Skeletal muscle tissue (tissue), 4 donors: ENCODE data around the gene CDRT4. TPM values are rescaled to one million over a fixed set of nuclear protein-coding genes. Genes with fewer than 3 reads are reported as not detected.

Source experiments
- H3K27ac ChIP-seq: one replicate; pipeline ENCODE4 v1.7.0; 2013; ENCODE audit warnings: mild to moderate bottlenecking, low read depth, low read length, inconsistent platforms
- H3K27me3 ChIP-seq, 3 donors: one replicate each; pipeline ENCODE4 v1.7.0; 2013; ENCODE audit warnings: low read length in 3 of 3; ENCODE audit not compliant: control insufficient read depth in 3 of 3, insufficient read depth in 3 of 3
- H3K36me3 ChIP-seq, 3 donors: one replicate each; pipeline ENCODE4 v1.7.0; 2013; ENCODE audit warnings: low read length in 3 of 3; ENCODE audit not compliant: control insufficient read depth in 3 of 3, insufficient read depth in 3 of 3
- H3K4me1 ChIP-seq, 3 donors: one replicate each; pipeline ENCODE4 v1.7.0; 2013; ENCODE audit warnings: low read length in 3 of 3, mild to moderate bottlenecking in 3 of 3; ENCODE audit not compliant: control insufficient read depth in 3 of 3, insufficient read depth in 3 of 3
- H3K4me3 ChIP-seq, 3 donors: one replicate each; pipeline ENCODE4 v1.7.0; 2013; ENCODE audit warnings: low read length in 3 of 3
- H3K9ac ChIP-seq, 3 donors: one replicate each; pipeline ENCODE4 v1.7.0; 2013; ENCODE audit warnings: low read length in 3 of 3, mild to moderate bottlenecking in 3 of 3, moderate library complexity in 2 of 3, low read depth in 1 of 3
- H3K9me3 ChIP-seq, 3 donors: one replicate each; pipeline ENCODE4 v1.7.0; 2013; ENCODE audit warnings: low read length in 3 of 3; ENCODE audit not compliant: control insufficient read depth in 3 of 3
- total RNA-seq: library from RNA; depleted of rRNA; stranded (reverse); fragments of >200 nt; gene quantifications from one replicate; pipeline ENCODE4 v1.2.3, GENCODE V29; 2014
- donor health status: Osteomylitis.

Gene CDRT4
- total RNA-seq, 1 donor from 2014 or later: 1.6 TPM

GRCh38 chr17:15388356-15389041, 78.9 kb downstream of the CDRT4 start:
- Histone ChIP-seq H3K4me3 (no peak overlapping the region), H3K9ac (no peak overlapping the region), H3K36me3 (no peaks in the 10 kb centered on the region), H3K9me3 (no peaks in the 10 kb centered on the region), H3K4me1 (peaks cover 7 to 13% (median 8%) of the 10 kb centered on the region in 3 donors), H3K27me3 (no peaks in the 10 kb centered on the region), H3K27ac (no peak overlapping the region)

DNA sequence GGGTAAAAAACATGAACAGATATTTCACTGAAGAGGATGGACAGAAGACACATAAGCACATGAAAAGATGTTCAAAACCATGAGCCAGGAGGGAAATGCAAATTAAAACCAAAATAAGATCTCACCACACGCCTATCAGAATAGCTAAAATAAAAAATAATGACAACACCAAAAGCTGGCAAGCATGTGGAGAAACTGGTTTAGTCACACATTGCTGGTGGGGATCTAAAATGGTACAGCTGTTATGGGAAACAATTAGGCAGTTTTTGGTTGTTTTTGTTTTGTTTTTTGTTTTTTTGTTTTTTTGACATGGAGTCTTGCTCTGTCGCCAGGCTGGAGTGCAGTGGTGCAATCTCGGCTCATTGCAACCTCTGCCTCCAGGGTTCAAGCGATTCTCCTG, 81.3 kb downstream of the CDRT4 start:
- H3K4me1 ChIP-seq: peaks cover 7 to 13% (median 8%) of the 10 kb centered on the region in 3 donors
- no peak overlapping the region for H3K9ac ChIP-seq
- no peak overlapping the region for H3K27ac ChIP-seq
- no peaks in the 10 kb centered on the region for H3K27me3 ChIP-seq
- H3K36me3 ChIP-seq: no peaks in the 10 kb centered on the region
- no peak overlapping the region for H3K4me3 ChIP-seq
- H3K9me3 ChIP-seq: no peaks in the 10 kb centered on the region

Other genes starting within 250 kb of the CDRT4 start
- gene PMP22, start 202.3 kb downstream of the CDRT4 start, total RNA-seq: 92.9 TPM
- gene TEKT3, start 126.0 kb downstream of the CDRT4 start, total RNA-seq: not detected
- gene TVP23C, start 95.9 kb upstream of the CDRT4 start, total RNA-seq: 32.9 TPM
- 0.52 TPM for gene FBXW10B, start 152.1 kb upstream of the CDRT4 start, total RNA-seq
- gene TRIM16, start 216.7 kb upstream of the CDRT4 start, total RNA-seq: 45.9 TPM
- 19.3 TPM for gene ZNF286A, start 232.1 kb upstream of the CDRT4 start, total RNA-seq